Superior temporal gyrus (tissue), 1 donor: ENCODE measurements around the gene ABCG1.

ENCODE experiments used
- DNase-seq: peaks from one replicate; pipeline ENCODE4 v3.0.0-alpha.2; 2016; ENCODE audit errors: extremely low spot score

The ABCG1 gene

GRCh38 chr21:42266971-42267556 lies 48.1 kb downstream of the ABCG1 start:
- DNase-seq = no peak

GRCh38 chr21:42269386-42269785 lies 50.4 kb downstream of the ABCG1 start:
- DNase-seq = no peak

- no peak for DNase-seq
Measured at GRCh38 chr21:42271065-42271464, 52.1 kb downstream of the ABCG1 start.

- DNase-seq = no peak
Measured at GRCh38 chr21:42272109-42272962, 53.4 kb downstream of the ABCG1 start.

- DNase-seq = no peak
Measured at GRCh38 chr21:42272984-42273600, 54.2 kb downstream of the ABCG1 start.

GRCh38 chr21:42276076-42276475 lies 57.1 kb downstream of the ABCG1 start:
- no peak for DNase-seq

- no peak for DNase-seq
Measured at GRCh38 chr21:42276526-42277154, 57.7 kb downstream of the ABCG1 start.

- DNase-seq = no peak
Measured at GRCh38 chr21:42277593-42277992, 58.7 kb downstream of the ABCG1 start.

GRCh38 chr21:42278451-42279149 lies 59.7 kb downstream of the ABCG1 start:
- DNase-seq = no peak

- DNase-seq = no peak
Measured at GRCh38 chr21:42279341-42279871, 60.5 kb downstream of the ABCG1 start.

GRCh38 chr21:42279888-42280287 lies 60.9 kb downstream of the ABCG1 start:
- no peak for DNase-seq

GRCh38 chr21:42280356-42281180 lies 61.6 kb downstream of the ABCG1 start:
- no peak for DNase-seq

- DNase-seq = no peak
Measured at GRCh38 chr21:42281181-42281680, 62.3 kb downstream of the ABCG1 start.

- DNase-seq = no peak
Measured at GRCh38 chr21:42282021-42282420, 63.1 kb downstream of the ABCG1 start.

- no peak for DNase-seq
Measured at GRCh38 chr21:42282715-42283114, 63.8 kb downstream of the ABCG1 start.

- no peak for DNase-seq
Measured at GRCh38 chr21:42285569-42286245, 66.8 kb downstream of the ABCG1 start.

- DNase-seq = no peak
Measured at GRCh38 chr21:42286416-42286815, 67.5 kb downstream of the ABCG1 start.

- DNase-seq = no peak
Measured at GRCh38 chr21:42287193-42288083, 68.5 kb downstream of the ABCG1 start.

GRCh38 chr21:42288962-42289361 lies 70.0 kb downstream of the ABCG1 start:
- no peak for DNase-seq
